K562 (cell line): ENCODE measurements around the gene GIPC3.
"Not testable (repeated sequence)": the region's sequence is repeated elsewhere in the genome, so short reads cannot be mapped to it uniquely, and the experiment has no call there.

Source experiments
- EP300 ChIP-seq: IDR thresholded peaks from 2 replicates; pipeline ENCODE4 v1.6.1; 2012; ENCODE audit warnings: low read length, improper control_type of control experiment
- FOXK1 ChIP-seq: sonication (generic); formaldehyde crosslinking; IDR thresholded peaks from 2 replicates; pipeline ENCODE4 v1.8.0; 2022; ENCODE audit warnings: missing genetic modification reagents, mild to moderate bottlenecking, borderline replicate concordance
- MAFK ChIP-seq: IDR thresholded peaks from 2 replicates; pipeline ENCODE4 v1.6.1; 2011; ENCODE audit warnings: low read length, improper control_type of control experiment
- POLR2A ChIP-seq: fragments of 450-650 bp; conservative IDR thresholded peaks from 2 replicates; pipeline ENCODE4 v1.6.1; 2016
- POLR2AphosphoS5 ChIP-seq: IDR thresholded peaks from 2 replicates; pipeline ENCODE4 v1.6.1; 2011; ENCODE audit warnings: mild to moderate bottlenecking, low read depth, low read length, moderate library complexity; ENCODE audit not compliant: control insufficient read depth, insufficient read depth
- TCF7 ChIP-seq: sonication (generic); IDR thresholded peaks from 2 replicates; pipeline ENCODE4 v1.6.1; 2016; ENCODE audit warnings: antibody characterized with exemption, borderline replicate concordance
- ZBED1 ChIP-seq: IDR thresholded peaks from 2 replicates; pipeline ENCODE4 v1.6.1; 2014
- TF ChIP-seq, protein P1 (sequence below): fragments of 450-650 bp; IDR thresholded peaks from 2 replicates; pipeline ENCODE4 v1.6.1; 2016

DNA sequence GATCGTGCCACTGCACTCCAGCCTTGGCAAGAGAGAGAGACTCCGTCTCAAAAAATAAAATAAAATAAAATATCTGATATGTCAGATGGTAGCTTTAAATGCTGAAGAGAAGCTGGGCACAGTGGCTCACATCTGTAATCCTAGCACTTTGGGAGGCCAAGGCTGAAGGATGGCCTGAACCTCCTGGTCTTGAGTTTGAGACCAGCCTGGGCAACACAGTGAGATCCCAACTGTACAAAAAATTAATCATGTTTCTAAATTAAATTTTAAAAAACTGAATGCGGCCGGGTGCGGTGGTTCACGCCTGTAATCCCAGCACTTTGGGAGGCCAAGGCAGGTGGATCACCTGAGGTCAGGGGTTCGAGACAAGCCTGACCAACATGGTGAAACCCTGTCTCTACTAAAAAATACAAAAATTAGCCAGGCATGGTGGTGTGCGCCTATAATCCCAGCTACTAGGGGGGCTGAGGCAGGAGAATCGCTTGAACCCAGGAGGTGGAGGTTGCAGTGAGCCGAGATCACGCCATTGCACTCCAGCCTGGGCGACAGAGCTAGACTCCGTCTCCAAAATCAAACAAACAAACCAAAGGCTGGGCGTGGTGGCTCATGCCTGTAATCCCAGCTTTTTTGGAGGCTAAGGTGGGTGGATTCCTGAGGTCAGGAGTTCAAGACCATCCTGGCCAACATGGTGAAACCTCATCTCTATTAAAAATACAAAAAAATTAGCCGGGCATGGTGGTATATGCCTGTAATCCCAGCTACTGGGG is 1.1 kb upstream of the GIPC3 start:
- TF ChIP-seq ZBED1; POLR2AphosphoS5; POLR2A; EP300; MAFK; TCF7; FOXK1 (CRISPR knock-in tag): not testable (repeated sequence)
- TF ChIP-seq, protein P1, sequence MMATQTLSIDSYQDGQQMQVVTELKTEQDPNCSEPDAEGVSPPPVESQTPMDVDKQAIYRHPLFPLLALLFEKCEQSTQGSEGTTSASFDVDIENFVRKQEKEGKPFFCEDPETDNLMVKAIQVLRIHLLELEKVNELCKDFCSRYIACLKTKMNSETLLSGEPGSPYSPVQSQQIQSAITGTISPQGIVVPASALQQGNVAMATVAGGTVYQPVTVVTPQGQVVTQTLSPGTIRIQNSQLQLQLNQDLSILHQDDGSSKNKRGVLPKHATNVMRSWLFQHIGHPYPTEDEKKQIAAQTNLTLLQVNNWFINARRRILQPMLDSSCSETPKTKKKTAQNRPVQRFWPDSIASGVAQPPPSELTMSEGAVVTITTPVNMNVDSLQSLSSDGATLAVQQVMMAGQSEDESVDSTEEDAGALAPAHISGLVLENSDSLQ = not testable (repeated sequence)
